ENCODE results near the gene BMPR1A. TPM values are rescaled to one million over a fixed set of nuclear protein-coding genes. Genes with fewer than 3 reads are reported as not detected.
A peak's percentile ranks its signal among the peaks of the same experiment; 100 is the strongest.
"Not testable (repeated sequence)": the region's sequence is repeated elsewhere in the genome, so short reads cannot be mapped to it uniquely, and the experiment has no call there.

BMPR1A gene
- total RNA-seq, 4 donors from 2014 or later: 72.7 to 89.5 (median 84.2) TPM

DNA sequence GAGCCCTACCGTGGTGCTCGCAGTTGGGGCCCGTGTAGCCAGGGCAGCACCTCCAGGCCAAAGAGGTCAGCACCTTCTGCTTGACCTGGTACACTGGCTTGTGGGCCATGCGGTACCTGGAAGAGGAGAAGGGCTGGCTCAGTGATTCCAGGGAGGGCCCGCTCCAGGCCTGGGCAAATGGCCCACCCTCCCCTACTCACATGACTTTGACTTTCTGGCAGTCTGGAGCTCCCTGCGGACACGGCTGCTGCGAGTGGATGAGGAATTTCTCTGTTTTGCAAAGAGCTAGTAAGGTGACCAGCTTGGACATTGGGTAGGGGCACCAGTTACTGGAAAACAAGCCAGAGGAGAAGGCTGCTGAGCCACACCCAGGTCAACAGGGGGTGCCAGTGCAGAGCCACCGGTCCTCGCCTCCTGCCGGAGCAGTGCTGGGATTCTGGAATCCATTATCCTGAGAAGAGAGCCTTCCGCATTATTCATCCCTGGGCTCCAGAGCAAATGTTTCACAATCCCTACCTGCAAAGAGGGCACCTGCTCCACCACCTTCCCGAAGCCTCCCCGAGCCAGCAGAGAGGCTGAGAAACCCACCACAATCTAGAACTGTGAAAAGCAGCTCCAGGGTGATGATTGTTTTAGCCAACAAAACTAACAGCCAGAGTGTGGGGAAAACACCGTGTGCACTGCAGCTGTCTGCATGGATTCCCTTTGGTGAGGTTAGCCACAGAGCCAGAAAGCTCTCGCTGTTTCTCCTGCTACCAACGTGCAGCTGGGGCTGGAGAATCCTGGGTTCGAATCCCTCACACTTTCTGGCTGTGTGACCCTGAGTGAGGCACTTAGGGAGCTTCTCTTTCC, 189.2 kb downstream of the BMPR1A start:
- TF ChIP-seq, protein P1, sequence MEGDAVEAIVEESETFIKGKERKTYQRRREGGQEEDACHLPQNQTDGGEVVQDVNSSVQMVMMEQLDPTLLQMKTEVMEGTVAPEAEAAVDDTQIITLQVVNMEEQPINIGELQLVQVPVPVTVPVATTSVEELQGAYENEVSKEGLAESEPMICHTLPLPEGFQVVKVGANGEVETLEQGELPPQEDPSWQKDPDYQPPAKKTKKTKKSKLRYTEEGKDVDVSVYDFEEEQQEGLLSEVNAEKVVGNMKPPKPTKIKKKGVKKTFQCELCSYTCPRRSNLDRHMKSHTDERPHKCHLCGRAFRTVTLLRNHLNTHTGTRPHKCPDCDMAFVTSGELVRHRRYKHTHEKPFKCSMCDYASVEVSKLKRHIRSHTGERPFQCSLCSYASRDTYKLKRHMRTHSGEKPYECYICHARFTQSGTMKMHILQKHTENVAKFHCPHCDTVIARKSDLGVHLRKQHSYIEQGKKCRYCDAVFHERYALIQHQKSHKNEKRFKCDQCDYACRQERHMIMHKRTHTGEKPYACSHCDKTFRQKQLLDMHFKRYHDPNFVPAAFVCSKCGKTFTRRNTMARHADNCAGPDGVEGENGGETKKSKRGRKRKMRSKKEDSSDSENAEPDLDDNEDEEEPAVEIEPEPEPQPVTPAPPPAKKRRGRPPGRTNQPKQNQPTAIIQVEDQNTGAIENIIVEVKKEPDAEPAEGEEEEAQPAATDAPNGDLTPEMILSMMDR (IDR thresholded peaks at IDR 0.05): no peak
- TF ChIP-seq POLR2A (IDR thresholded peaks at IDR 0.05): no peak
- H3K9me3 ChIP-seq: no peaks in the 10 kb centered on the region
- no peak for DNase-seq
- intact Hi-C loops (cut with DNase I): no loop called here
- 69 to 70% methylated on average over 9 to 15 of the region's 18 CpGs for WGBS, 2 donors
- H3K27me3 ChIP-seq: no peaks in the 10 kb centered on the region
- no peak overlapping the region for H3K27ac ChIP-seq
- no peaks in the 10 kb centered on the region for H3K36me3 ChIP-seq
- no peak overlapping the region for H3K4me3 ChIP-seq (replicated peaks in 1 of 3)
- H3K4me1 ChIP-seq: peaks cover 0 to 24% of the 10 kb centered on the region in 2 donors

DNA sequence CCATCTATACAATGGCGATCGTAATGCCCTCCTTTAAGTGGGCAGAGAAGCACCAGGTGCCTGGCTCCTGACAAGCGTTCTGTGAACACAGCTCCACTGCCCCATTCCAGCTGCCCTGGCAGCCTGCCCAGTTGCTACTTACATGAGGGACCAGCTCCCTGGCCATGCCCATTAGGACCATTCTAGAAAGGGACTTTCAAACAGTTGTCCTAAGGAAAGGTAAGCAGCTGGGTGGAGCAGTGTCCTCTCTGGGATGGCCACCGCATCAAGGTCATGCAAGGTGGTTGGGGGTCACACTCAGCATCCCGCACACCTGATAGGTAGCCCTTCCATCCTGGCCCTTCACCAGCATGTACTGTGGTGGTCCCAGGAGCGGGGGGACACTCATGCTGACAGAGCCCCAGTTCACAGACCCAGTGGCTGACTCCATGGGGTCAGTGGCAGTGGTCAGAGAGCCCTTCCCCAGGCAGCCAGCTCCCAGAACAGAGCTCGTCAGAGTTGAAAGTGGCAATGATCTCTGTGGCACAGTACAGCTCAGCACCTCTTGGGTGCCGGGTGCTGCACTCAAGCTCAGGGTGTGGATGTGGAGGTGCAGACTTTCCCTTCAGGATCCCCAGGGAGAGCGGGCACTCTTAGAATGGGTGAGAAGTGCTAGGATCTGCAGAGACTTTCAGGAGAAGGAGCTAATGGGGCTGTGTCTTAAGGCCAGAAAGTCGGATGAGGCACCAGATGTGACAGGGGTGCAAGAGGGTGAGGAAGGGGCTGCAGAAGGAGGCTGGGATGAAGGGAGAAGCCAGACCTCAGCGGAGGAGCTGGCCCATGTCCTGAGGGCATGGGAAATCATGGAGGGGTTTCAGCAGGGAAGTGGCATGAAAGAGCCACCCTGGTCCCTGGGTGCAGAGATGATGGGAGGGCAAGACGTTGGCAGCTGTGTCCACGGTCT, 190.1 kb downstream of the BMPR1A start:
- no peaks in the 10 kb centered on the region for H3K36me3 ChIP-seq
- DNase-seq: peak; percentile 69 to 78
- H3K27ac ChIP-seq: no peak overlapping the region
- H3K4me1 ChIP-seq: peaks cover 0 to 24% of the 10 kb centered on the region in 2 donors
- no peaks in the 10 kb centered on the region for H3K9me3 ChIP-seq
- WGBS, 2 donors: 72 to 74% methylated on average over 8 to 11 of the region's 13 CpGs
- H3K27me3 ChIP-seq: no peaks in the 10 kb centered on the region
- intact Hi-C loops (cut with DNase I): no loop called here
- no peak overlapping the region for H3K4me3 ChIP-seq (replicated peaks in 1 of 3)
- TF ChIP-seq, protein P1 (IDR thresholded peaks at IDR 0.05): no peak
- TF ChIP-seq POLR2A (IDR thresholded peaks at IDR 0.05): no peak

DNA sequence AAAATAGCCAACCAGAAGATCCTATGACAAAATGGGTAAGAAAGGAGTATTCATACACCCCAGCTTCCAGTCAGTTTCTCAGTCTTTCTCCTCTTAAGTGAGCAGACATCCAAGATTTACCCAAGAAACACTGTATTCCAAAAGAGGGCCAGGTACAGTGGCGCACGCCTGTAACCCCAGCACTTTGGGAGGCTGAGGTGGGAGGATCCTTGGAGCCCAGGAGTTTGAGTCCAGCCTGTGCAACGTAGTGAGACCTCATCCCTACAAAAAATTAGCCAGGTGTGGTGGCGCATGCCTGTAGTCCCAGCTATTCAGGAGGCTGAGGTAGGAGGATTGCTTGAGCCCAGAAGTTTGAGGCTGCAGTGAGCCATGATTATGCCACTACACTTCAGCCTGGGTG, 191.4 kb downstream of the BMPR1A start:
- intact Hi-C loops (cut with DNase I); DNase-seq: not testable (repeated sequence)

DNA sequence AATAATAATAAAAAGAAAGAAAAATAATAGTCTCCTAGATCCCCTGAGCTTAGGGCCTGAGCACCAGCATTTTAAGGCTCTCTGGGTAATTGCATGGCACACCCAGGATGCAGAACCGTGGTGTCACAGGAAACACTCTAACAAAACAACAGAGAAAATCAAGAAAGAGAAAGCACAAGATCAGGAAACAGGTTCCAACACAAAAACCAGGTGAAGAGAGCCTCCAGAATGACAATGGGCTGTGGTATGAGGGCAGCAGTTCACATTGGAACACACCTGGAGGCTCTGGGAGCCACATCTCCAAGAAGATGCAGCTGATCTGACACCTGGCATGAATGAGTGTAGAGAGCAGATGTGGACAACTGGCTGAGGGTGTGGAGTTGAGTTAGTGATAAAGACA, 193.9 kb downstream of the BMPR1A start:
- Histone ChIP-seq H3K27me3 (no peaks in the 10 kb centered on the region), H3K4me1 (peaks cover 7 to 29% of the 10 kb centered on the region in 2 donors), H3K4me3 (replicated peaks in 1 of 3) (no peak overlapping the region), H3K9me3 (no peaks in the 10 kb centered on the region), H3K36me3 (no peaks in the 10 kb centered on the region), H3K27ac (no peak overlapping the region)
- intact Hi-C loops (cut with DNase I): no loop called here
- TF ChIP-seq, protein P1 (IDR thresholded peaks at IDR 0.05): no peak
- TF ChIP-seq POLR2A (IDR thresholded peaks at IDR 0.05): no peak
- WGBS, 2 donors: 62 to 64% methylated on average over 1 of the region's 1 CpG
- DNase-seq: no peak

More for the DNA sequence above, 191.4 kb downstream of the BMPR1A start:
- 88 to 97% methylated on average over 4 of the region's 4 CpGs for WGBS, 2 donors
- H3K9me3 ChIP-seq; H3K36me3 ChIP-seq; H3K27me3 ChIP-seq; H3K4me3 ChIP-seq (replicated peaks in 1 of 3); H3K27ac ChIP-seq: not testable (repeated sequence)
- H3K4me1 ChIP-seq: peaks cover 0 to 18% of the 10 kb centered on the region in 2 donors

DNA sequence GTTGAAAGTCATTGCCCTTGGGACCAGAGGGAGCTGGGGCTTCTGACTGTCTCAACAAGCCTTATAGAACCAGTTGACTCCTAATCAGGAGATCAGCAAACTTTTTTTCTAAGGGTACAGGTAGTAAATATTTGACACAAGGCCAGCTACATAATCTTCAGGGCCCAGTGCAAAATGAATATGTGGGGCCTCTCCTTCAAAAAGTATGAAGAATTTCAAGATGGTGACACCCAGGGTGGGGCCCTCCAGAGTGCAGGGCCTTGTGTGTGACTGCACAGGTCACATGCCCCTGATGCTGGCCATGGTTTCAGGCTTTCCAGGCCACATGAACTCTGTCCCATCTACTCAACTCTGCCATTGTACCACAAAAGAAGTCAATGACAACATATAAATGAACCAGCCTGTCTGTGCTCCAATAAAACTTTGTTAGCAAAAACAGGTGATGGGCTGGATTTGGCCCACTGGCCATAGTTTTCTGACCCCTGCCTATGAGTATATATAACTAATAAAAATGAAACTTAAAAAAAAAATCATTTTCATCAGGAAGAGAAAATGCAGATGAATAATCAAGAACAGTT, 194.9 kb downstream of the BMPR1A start:
- Histone ChIP-seq H3K27me3 (no peaks in the 10 kb centered on the region), H3K4me1 (peaks cover 7 to 26% of the 10 kb centered on the region in 2 donors), H3K4me3 (replicated peaks in 1 of 3) (no peak overlapping the region), H3K27ac (no peak overlapping the region), H3K36me3 (no peaks in the 10 kb centered on the region), H3K9me3 (no peaks in the 10 kb centered on the region)
- no peak for TF ChIP-seq POLR2A (IDR thresholded peaks at IDR 0.05)
- TF ChIP-seq, protein P1 (IDR thresholded peaks at IDR 0.05): no peak
- intact Hi-C loops (cut with DNase I): no loop called here
- no peak for DNase-seq
